PC-3 (cell line): Measurements from ENCODE around the gene ANKRD1. TPM values are rescaled to one million over a fixed set of nuclear protein-coding genes. Genes with fewer than 3 reads are reported as not detected.

Source experiments
- ATAC-seq: fragments of 200-7000 bp; cut with Tn5 transposase; 2 replicates; pipeline ENCODE4 v1.9.1; 2020; ENCODE audit warnings: mild to moderate bottlenecking, moderate library complexity
- BruUV-seq: library from RNA; stranded (reverse); fragments of 400-500 nt; replicated peaks from 2 replicates; lab custom pipeline; 2021; lab: Mats Ljungman, UMichigan
- CTCF ChIA-PET: fragments of 300-600 bp; sonication (Branson Sonifier 250); formaldehyde crosslinking; loops from one replicate; lab custom pipeline; 2022; ENCODE audit warnings: antibody characterized with exemption; lab: Charles Lee
- POLR2A ChIA-PET: fragments of 300-600 bp; sonication (Branson Sonifier 250); formaldehyde crosslinking; loops from one replicate; lab custom pipeline; 2022; ENCODE audit warnings: antibody characterized with exemption; ENCODE audit not compliant: unreplicated experiment; lab: Charles Lee
- DNase-seq: peaks from one replicate; pipeline ENCODE4 v3.0.0-alpha.2; 2015
- H2AFZ ChIP-seq: fragments of 300-600 bp; sonication (generic); 2 replicates; pipeline ENCODE4 v1.6.0; 2016; ENCODE audit warnings: antibody characterized with exemption, low read length
- H3F3A ChIP-seq: fragments of 300-600 bp; sonication (generic); one replicate; pipeline ENCODE4 v1.6.0; 2017; ENCODE audit warnings: antibody characterized with exemption, low read length, control low read depth, mild to moderate bottlenecking; ENCODE audit not compliant: unreplicated experiment
- H3K27ac ChIP-seq: fragments of 300-600 bp; sonication (generic); 2 replicates; pipeline ENCODE4 v1.5.1; 2016; ENCODE audit warnings: mild to moderate bottlenecking, low read length
- H3K27me3 ChIP-seq: fragments of 300-600 bp; sonication (generic); 2 replicates; pipeline ENCODE4 v1.6.1; 2016; ENCODE audit warnings: low read length, mixed read lengths
- H3K36me3 ChIP-seq: fragments of 300-600 bp; sonication (generic); 2 replicates; pipeline ENCODE4 v1.6.1; 2016; ENCODE audit warnings: low read depth, mixed run types, low read length, mixed read lengths
- H3K4me1 ChIP-seq: fragments of 300-600 bp; sonication (generic); 2 replicates; pipeline ENCODE4 v1.5.1; 2016; ENCODE audit warnings: low read length; ENCODE audit not compliant: insufficient read depth
- H3K4me2 ChIP-seq: fragments of 300-600 bp; sonication (generic); 2 replicates; pipeline ENCODE4 v1.6.0; 2016; ENCODE audit warnings: low read length
- H3K4me3 ChIP-seq: fragments of 300-600 bp; sonication (generic); 2 replicates; pipeline ENCODE4 v1.5.1; 2016; ENCODE audit warnings: mild to moderate bottlenecking, low read length, mixed read lengths
- H3K79me2 ChIP-seq: fragments of 300-600 bp; sonication (generic); 2 replicates; pipeline ENCODE4 v1.6.1; 2017; ENCODE audit warnings: low read length, mixed read lengths
- H3K9ac ChIP-seq: fragments of 300-600 bp; sonication (generic); 2 replicates; pipeline ENCODE4 v1.6.0; 2016; ENCODE audit warnings: mild to moderate bottlenecking, low read length
- H3K9me2 ChIP-seq: fragments of 300-600 bp; sonication (generic); replicated peaks from 2 replicates; pipeline ENCODE4 v1.6.1; 2016; ENCODE audit warnings: mixed run types, low read length, mixed read lengths
- H3K9me3 ChIP-seq: fragments of 300-600 bp; sonication (generic); 2 replicates; pipeline ENCODE4 v1.6.1; 2016; ENCODE audit warnings: low read length, mixed read lengths
- H4K20me1 ChIP-seq: fragments of 300-600 bp; sonication (generic); 2 replicates; pipeline ENCODE4 v1.6.1; 2016; ENCODE audit warnings: low read length, mixed read lengths
- CTCF ChIP-seq: fragments of 300-600 bp; sonication (generic); conservative IDR thresholded peaks from 2 replicates; pipeline ENCODE4 v1.5.1; 2017; ENCODE audit warnings: antibody characterized with exemption, low read depth, mild to moderate bottlenecking, low read length
- EZH2 ChIP-seq: fragments of 300-600 bp; sonication (generic); IDR thresholded peaks from one replicate; pipeline ENCODE4 v1.6.1; 2017; ENCODE audit warnings: antibody characterized with exemption, mild to moderate bottlenecking, low read length; ENCODE audit not compliant: unreplicated experiment
- EZH2phosphoT487 ChIP-seq: fragments of 300-600 bp; sonication (generic); IDR thresholded peaks from 2 replicates; pipeline ENCODE4 v1.6.1; 2018; ENCODE audit warnings: mild to moderate bottlenecking, antibody characterized with exemption, low read length, borderline replicate concordance
- intact Hi-C: fragments of 100-400 bp; cut with micrococcal nuclease; formaldehyde crosslinking; loops from 2 replicates; pipeline ENCODE4 v1.9.0; 2023
- total RNA-seq: library from RNA; depleted of rRNA; stranded (reverse); fragments of >200 nt; gene quantifications from 2 replicates; pipeline ENCODE4 v1.2.3, GENCODE V29; 2014

ANKRD1 gene
- total RNA-seq, 1 experiment from 2014 or later: 2.8 TPM

- no peak for DNase-seq
- Histone ChIP-seq H3K9ac (peak overlapping the region; percentile 82), H3K4me2 (peak overlapping the region; percentile 94), H3F3A (no peaks in the 10 kb centered on the region), H4K20me1 (no peaks in the 10 kb centered on the region), H3K27me3 (no peaks in the 10 kb centered on the region), H3K36me3 (peaks cover 13% of the 10 kb centered on the region), H3K4me3 (peak overlapping the region; percentile 95), H3K4me1 (0 out of 2 replicates have a peak, but pooled peaks cover 6% of the 10 kb centered on the region), H3K79me2 (peaks cover 33% of the 10 kb centered on the region), H3K27ac (0 out of 2 replicates have a peak overlapping the region, but pooled peaks have one; percentile 14), H2AFZ (peak overlapping the region; percentile 99), H3K9me2 (no peaks in the 10 kb centered on the region), H3K9me3 (no peaks in the 10 kb centered on the region)
- no TSS peak for BruUV-seq
- ChIA-PET POLR2A (no interaction called here), CTCF (no interaction called here)
- intact Hi-C loops: no loop called here
- TF ChIP-seq EZH2phosphoT487 (no peak), EZH2 (no peak), CTCF (no peak)
- ATAC-seq: no peak
These were observed 48.3 kb downstream of the ANKRD1 start for GRCh38 chr10:90872648-90873020.

DNA sequence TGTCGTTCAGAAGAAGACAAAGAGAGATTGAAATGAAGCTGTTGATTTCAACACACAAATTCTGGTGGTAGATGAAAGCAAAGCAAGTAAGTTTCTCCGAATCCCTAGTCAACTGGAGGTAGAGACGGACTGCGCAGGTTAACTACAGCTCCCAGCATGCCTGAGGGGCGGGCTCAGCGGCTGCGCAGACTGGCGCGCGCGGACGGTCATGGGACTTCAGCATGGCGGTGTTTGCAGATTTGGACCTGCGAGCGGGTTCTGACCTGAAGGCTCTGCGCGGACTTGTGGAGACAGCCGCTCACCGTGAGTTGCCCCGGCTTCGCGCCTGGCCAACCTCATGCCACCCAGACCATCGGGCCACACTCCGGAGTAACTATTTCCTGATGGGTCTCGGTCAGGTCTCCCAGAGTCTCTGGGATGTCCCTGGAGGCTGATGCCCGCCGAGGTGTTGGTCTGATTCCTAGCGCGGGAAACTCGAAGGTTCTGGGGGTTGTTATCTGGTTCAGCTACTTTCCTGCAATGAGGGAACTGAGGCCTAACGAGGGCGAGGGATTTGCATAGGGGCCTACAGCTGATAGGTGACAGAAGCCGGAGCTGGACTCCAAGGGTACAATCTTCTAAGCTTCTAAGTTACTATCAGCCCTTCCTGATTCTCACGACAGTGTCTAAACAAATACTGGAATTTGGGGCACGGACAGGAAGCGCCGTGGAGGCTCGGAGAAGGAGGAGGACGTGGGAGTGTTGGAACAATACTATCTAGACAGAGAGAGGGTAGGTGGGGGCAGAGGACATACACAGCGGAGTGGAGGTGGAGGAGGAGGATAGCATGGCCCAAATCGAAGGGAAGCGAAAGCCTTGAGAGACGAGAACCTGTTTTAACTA lies 48.9 kb downstream of the ANKRD1 start, which contains the start of gene RPP30:
Gene RPP30, plus strand, starts transcription at position 209 of the 882 bp plus-strand sequence. Its CDS starts 13 bp downstream, at position 222.
- DNase-seq: peak; percentile 69
- Histone ChIP-seq H3K9me3 (no peaks in the 10 kb centered on the region), H3F3A (no peaks in the 10 kb centered on the region), H4K20me1 (no peaks in the 10 kb centered on the region), H3K4me2 (peak within 1 kb of the TSS; percentile 94), H3K4me3 (peak within 1 kb of the TSS; percentile 95), H3K27me3 (no peaks in the 10 kb centered on the region), H3K9me2 (no peaks in the 10 kb centered on the region), H3K9ac (peak within 1 kb of the TSS; percentile 82), H3K36me3 (peaks cover 13% of the 10 kb centered on the region), H3K27ac (peak within 1 kb of the TSS; percentile 14; the same call in 1 of the 2 replicates), H3K79me2 (peaks cover 33% of the 10 kb centered on the region), H3K4me1 (0 out of 2 replicates have a peak, but pooled peaks cover 6% of the 10 kb centered on the region), H2AFZ (peak within 1 kb of the TSS; percentile 99)
- ATAC-seq: peak; percentile 99
- intact Hi-C loops: no loop called here
- TF ChIP-seq EZH2 (no peak), EZH2phosphoT487 (no peak), CTCF (no peak)
- ChIA-PET CTCF (interaction anchor here (0.5 to 0.6 kb wide), 3 partner anchors 8 to 237 kb away, joined by 3 to 10 read pairs (median 4); no protein-coding TSS in a partner anchor), POLR2A (interaction anchor here (0.6 kb wide), 2 partner anchors 39 to 614 kb away, joined by 4 to 5 read pairs; no protein-coding TSS in a partner anchor)
- BruUV-seq: TSS peak; percentile 56
